HK-2 (cell line): Measurements from ENCODE around the gene CCDC89.

ENCODE experiments used
- DNase-seq: peaks from one replicate; pipeline ENCODE4 v3.0.0-alpha.2; 2018; ENCODE audit not compliant: unreplicated experiment

CCDC89 gene

GRCh38 chr11:85685820-85686459 is at the start of gene CCDC89:
Gene CCDC89, minus strand, starts transcription at chr11:85686195. Its CDS starts 65 bp downstream, at chr11:85686130.
- no peak for DNase-seq

DNA sequence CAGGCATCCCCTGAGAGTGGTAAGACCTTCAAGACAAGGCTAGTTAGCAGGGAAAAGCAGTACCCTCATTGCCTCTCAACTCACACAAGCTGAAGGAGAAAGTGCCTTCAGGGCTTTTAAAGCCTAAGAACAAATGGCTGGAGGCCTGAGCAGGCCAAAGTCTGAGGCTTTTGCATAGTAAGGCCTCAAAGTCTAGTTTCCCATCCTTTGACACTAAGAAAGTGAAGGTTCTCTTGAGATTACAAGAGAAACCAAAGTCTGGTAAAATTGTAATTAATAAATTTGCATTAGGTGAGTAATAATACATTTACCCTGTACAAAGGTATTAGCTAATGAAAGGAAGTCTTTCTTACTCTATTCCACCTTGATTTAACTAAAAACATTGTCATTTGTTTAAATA is 47.0 kb upstream of the CCDC89 start:
- DNase-seq: no peak

DNA sequence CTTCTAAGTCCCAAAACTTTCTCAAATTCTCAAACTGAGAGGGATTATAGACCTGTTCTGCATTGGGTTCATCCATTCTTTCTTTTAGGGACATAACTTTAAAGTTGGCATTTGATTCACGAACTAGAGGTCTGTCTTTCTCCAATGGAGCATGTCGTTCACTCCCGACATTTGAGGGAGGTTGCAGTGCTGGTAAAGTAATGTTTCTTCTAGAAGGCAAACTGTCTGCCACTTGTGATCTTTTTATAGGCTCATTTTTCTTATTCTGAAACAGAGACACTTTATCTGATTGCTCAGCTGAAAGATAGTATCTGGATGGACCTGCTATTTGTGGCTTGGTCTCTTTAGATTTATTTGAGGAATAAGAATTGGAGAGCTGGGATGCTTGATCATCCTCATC is 40.4 kb upstream of the CCDC89 start:
- no peak for DNase-seq

DNA sequence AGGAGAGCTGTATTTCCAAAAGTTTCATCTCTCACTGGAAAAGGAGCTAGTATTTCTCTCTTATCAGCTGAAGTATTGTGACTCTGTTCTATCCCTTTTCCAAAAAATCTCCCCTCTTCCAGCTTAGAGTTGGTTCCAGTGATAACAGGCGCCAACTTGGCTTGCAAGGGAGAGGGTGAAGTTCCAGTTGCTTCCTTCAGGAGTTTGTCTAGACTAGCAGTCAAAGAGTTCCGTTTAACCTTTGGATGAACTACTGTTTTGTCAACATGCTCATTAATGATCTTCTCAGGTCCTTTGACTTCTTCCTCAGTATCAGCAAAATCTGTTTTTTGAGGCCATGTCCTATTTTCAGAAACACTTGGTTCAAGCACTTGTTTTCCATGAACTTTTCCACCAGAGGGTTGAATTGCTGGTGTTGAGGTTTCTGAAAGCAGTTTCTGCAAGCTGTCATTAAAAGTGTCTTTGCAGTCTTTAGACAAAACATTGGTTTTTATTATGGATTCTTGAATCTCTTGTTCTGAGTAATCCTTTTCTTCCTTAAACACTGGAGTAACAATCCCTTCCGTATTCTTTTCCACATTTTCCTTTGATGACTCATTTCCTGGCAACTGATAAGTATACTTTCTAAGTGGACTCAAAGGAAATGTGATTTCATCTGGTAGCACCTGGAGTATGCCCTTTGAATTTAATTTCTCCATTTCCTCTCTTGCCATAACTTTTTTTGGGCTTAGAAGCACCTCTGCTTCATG is 39.7 kb upstream of the CCDC89 start:
- DNase-seq: no peak

DNA sequence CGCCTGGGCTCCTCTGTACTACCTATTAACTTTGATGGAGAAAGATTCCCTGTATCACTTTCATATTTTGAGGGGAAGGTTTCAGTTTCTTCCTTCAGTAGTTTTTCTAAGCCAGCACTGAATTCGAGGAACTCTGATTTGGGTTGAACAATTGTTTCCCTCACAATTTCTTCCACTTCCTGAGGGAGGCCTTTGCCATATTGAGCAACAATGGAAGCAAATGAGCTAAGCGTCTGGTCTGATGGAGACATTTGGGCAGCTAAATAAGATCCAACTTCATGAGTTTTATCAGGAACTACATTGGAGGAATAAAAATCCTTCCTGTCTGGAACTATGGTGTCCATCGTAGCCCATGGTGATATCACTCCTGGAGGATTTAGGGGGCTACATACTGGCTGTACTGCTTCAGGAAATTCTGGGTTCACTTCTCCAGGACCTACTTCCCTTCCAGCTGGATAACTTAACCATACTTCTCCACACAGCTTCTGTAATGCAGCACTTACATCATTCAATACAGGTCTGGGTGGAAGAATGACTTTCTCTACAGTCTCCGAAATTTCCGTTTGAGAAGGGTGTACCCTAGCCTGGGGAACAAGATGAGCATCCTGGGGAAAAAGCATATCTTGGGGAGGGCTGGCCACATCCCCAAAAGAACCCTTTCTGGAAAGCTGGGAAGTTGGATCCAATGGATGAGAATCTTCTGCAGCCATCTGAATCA is 38.9 kb upstream of the CCDC89 start:
- DNase-seq: no peak

DNA sequence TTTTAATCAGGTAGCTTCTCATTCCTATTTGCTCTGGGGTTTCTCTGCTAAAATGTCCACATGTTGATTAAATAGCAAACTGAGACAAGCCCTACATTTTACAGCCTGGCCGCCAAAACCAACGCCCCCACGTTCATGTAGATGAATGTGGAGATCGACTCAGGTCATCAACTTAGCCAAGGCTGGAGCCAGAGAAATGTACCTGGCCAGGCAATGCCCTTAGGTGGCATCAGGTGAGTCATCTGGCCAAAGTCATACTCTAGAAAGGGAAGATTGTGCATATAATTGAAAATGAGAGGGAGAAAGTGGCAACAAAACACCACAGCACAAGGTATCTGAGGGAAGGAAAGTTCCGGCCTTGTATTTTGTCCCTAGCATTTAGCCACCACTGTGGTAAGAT is 37.1 kb upstream of the CCDC89 start:
- no peak for DNase-seq

DNA sequence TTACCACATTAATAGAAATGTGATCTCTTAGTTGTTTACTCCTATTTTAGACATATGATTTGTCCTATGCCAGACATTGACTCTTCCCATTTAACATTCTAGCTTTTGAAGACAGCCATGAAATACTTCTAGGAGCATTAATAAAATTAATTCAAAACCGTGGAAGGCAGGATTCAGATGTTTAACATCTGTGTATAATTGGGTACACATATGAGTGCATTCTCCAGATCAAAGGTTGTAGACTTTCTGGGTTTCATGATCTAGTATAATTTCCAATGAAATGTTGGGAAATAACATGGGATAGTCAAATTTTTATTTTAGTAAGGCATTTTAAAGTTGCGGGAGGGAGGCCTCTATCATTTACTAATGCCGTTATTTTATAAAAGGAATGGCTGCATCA is 35.2 kb upstream of the CCDC89 start:
- no peak for DNase-seq

DNA sequence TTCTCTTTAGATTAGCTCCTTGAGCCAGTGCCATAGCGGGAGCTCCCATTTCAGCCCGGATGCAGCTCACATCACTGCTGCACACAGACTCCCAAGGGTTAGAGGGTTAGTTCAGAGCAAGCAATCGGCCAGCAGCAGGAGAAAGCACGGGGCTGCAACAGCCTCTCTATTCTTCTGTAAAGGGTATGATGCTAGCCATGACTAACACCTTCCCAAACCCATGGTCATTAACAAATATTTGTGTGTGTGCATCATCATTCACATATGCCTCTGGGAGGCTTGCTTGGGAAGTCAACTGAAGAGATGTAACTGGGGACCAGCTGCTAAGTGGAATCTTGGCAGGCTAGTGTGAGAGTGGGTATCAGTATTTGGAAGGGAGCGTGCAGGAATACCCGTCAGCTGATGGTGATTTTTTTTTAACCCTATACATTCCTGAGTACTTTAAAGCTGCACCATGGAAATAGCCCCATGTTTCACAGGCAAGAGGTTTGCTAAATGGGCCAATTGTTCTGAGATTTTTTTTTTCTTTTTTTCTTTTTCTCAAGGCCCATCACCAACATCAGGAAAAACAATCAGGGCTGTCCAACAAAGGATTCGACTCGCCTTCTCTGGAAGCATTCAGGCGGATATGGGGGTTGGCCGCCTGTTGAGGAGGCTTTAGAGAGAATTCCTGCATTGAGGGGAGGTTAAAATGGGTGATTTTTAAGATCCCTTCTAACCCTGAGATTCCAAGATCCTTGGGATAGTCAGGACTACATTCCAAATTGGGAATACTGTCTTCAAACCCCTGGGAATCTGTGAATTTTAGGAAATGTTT is 33.2 kb upstream of the CCDC89 start:
- DNase-seq: peak; percentile 72

- no peak for DNase-seq
These were observed 32.3 kb upstream of the CCDC89 start for GRCh38 chr11:85718126-85718943.

DNA sequence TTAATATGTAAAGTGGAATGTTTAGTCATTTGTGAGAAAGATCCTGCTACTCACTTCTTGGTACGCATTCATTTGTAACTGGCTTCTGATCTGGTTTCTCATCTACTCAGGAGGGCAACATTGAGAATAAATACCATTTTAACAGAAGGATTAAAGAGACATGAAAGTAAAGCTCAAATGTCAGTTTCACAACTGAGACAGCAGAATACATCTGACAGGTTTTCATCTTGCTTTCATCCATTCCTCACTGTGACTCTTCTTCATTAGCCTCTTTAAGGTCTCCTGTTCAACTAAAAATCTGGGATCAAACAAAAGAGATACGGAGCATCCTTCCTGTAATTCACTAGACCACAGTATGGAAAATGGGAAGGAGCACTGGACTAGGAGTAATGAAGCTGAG is 31.4 kb upstream of the CCDC89 start:
- DNase-seq: no peak

GRCh38 chr11:85712953-85713352 is 27.0 kb upstream of the CCDC89 start:
- no peak for DNase-seq

DNA sequence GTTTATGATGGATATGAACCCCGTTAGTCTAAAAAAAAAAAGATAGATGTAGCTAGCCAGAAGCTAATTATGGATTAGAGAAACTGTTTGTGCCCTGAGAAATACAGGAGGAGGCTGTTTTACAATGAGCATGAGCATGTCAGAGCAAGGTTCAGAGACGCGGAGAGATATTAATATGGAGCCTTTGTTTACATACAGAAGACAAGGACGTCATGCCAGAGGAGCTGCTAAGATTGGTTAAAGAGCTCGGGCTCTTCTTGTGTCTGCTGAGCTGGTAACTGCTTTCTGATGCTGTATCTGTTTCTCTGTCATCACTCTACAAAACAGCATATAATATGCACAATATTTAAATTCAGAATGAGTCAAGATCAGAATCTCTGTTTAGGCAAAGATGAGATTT is 24.9 kb upstream of the CCDC89 start:
- DNase-seq: no peak

DNA sequence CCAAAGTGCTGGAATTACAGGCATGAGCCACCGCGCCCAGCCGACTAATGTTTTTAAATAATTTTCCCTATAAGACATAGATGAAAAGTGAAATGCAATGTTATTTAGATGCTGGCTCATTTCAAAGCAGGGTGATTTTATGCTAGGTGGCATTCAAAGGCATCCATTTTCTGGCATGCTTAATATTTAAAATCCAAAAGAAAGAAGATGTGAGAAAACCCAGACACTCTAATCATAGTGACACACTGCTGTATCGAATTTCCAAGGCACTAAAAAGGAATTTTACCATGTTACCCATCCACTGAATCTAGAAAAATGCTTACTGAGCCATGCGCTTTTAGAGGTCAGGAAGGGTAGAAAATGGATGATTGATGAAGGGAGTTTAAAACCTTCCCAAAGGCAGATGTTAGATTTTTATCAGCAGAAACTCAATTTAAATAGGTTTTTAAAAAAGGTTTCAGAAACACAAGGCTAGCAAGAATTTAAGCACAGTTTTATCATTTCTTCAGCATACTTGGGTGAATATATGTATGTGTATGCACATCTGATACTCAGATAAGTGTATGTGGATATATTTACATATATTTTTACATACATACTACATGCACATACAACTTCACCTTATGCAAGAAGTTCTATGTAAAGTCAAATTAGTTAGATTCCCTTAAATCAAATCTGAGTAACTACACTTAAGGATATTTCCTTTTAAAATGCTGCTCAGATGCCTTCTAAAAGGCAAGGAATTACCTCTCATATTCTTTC is 24.1 kb upstream of the CCDC89 start:
- DNase-seq: no peak

- DNase-seq: no peak
These were observed 19.8 kb upstream of the CCDC89 start for GRCh38 chr11:85705800-85706199.

GRCh38 chr11:85704967-85705366 is 19.0 kb upstream of the CCDC89 start:
- DNase-seq: no peak

DNA sequence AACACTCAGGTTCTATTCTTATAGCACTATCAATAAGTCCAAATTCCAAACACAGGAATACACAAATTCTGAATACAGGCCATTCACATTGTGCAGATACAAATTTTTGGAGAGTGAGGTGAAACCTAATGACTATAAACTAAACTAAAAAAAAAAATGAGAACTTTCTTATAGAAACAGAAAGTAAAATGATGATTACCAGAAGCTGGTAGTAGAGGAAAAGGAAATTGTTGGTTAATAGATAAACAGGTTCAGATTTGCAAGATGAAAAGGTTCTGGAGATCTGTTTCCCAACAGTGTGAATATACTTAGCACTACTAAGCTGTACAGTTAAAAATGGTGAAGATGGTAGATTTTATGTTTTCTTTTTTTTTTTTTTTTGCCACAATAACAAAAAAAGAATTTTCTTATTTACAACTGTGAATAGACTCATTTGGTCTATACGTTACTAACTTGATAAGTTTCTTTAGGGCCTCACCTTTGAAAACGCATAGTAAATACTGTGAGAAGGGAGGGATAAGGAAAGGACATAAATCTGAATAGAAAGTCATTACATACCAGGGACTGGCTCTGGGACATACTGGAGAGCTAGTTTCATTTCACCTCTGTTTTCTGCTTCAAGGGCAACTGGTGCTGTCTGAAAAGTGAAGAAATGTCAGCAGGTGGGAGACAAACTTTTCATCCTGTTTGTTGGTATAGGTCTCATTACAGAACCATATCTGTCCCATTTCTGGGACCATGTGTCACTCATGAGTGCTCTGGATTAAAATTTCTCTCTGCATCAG is 14.2 kb upstream of the CCDC89 start:
- no peak for DNase-seq

- no peak for DNase-seq
These were observed 12.2 kb upstream of the CCDC89 start for GRCh38 chr11:85698195-85698594.

- DNase-seq: no peak
These were observed 11.8 kb upstream of the CCDC89 start for GRCh38 chr11:85697747-85698146.

- DNase-seq: no peak
These were observed 9.6 kb upstream of the CCDC89 start for GRCh38 chr11:85695546-85695945.
